Loucy (cell line): ENCODE measurements around the gene MICAL2.

ENCODE experiments used
- H2AFZ ChIP-seq: fragments of 200-600 bp; sonication (generic); 2 replicates; pipeline ENCODE4 v1.6.0; 2016; ENCODE audit warnings: antibody characterized with exemption, mild to moderate bottlenecking, low read length, moderate library complexity
- H3F3A ChIP-seq: fragments of 200-600 bp; 2 replicates; pipeline ENCODE4 v1.6.0; 2016; ENCODE audit warnings: antibody characterized with exemption, low read depth, mild to moderate bottlenecking
- H3K27me3 ChIP-seq: fragments of 200-600 bp; sonication (generic); 2 replicates; pipeline ENCODE4 v1.6.1; 2014; ENCODE audit warnings: low read length, mild to moderate bottlenecking; ENCODE audit not compliant: insufficient read depth, poor library complexity, severe bottlenecking
- H3K36me3 ChIP-seq: fragments of 200-600 bp; sonication (generic); 2 replicates; pipeline ENCODE4 v1.6.1; 2016; ENCODE audit warnings: low read length; ENCODE audit not compliant: insufficient read depth
- H3K4me1 ChIP-seq: fragments of 200-600 bp; sonication (generic); 2 replicates; pipeline ENCODE4 v1.5.1; 2014; ENCODE audit warnings: low read length, mild to moderate bottlenecking; ENCODE audit not compliant: insufficient read depth, poor library complexity, severe bottlenecking
- H3K4me2 ChIP-seq: fragments of 200-600 bp; sonication (generic); 2 replicates; pipeline ENCODE4 v1.6.0; 2014; ENCODE audit warnings: antibody characterized with exemption, low read length, low read depth, mild to moderate bottlenecking; ENCODE audit not compliant: poor library complexity, severe bottlenecking
- H3K4me3 ChIP-seq: fragments of 200-600 bp; sonication (generic); 2 replicates; pipeline ENCODE4 v1.5.1; 2014; ENCODE audit warnings: low read length, mild to moderate bottlenecking, mixed read lengths; ENCODE audit not compliant: poor library complexity, severe bottlenecking
- H3K79me2 ChIP-seq: fragments of 200-600 bp; sonication (generic); 2 replicates; pipeline ENCODE4 v1.6.1; 2014; ENCODE audit warnings: low read length; ENCODE audit not compliant: insufficient read depth
- H3K9ac ChIP-seq: fragments of 200-600 bp; sonication (generic); 2 replicates; pipeline ENCODE4 v1.6.0; 2014; ENCODE audit warnings: mild to moderate bottlenecking, low read depth, low read length, moderate library complexity; ENCODE audit not compliant: poor library complexity, severe bottlenecking
- H3K9me2 ChIP-seq: fragments of 200-600 bp; sonication (generic); replicated peaks from 2 replicates; pipeline ENCODE4 v1.6.1; 2016; ENCODE audit warnings: low read depth, low read length, mixed read lengths
- H3K9me3 ChIP-seq: fragments of 200-600 bp; sonication (generic); 2 replicates; pipeline ENCODE4 v1.6.1; 2014; ENCODE audit warnings: mild to moderate bottlenecking, antibody characterized with exemption, low read length, low read depth; ENCODE audit not compliant: insufficient read depth
- H4K20me1 ChIP-seq: fragments of 200-600 bp; sonication (generic); 2 replicates; pipeline ENCODE4 v1.6.0; 2014; ENCODE audit warnings: antibody characterized with exemption, low read length, mild to moderate bottlenecking; ENCODE audit not compliant: insufficient read depth, poor library complexity, severe bottlenecking
- CTCF ChIP-seq: fragments of 200-600 bp; sonication (generic); conservative IDR thresholded peaks from 2 replicates; pipeline ENCODE4 v1.5.1; 2014; ENCODE audit warnings: mild to moderate bottlenecking, antibody characterized with exemption, low read length
- EZH2phosphoT487 ChIP-seq: fragments of 200-600 bp; IDR thresholded peaks from 2 replicates; pipeline ENCODE4 v1.6.1; 2018; ENCODE audit warnings: antibody characterized with exemption, mild to moderate bottlenecking, moderate library complexity, borderline replicate concordance

The MICAL2 gene

GRCh38 chr11:12266943-12267342 lies 156.6 kb downstream of the MICAL2 start:
- Histone ChIP-seq H4K20me1 (no peaks in the 10 kb centered on the region), H3F3A (no peaks in the 10 kb centered on the region), H3K4me2 (no peak overlapping the region), H3K9me3 (no peaks in the 10 kb centered on the region), H2AFZ (no peak overlapping the region), H3K9ac (no peak overlapping the region), H3K4me3 (no peak overlapping the region), H3K9me2 (no peaks in the 10 kb centered on the region), H3K27me3 (no peaks in the 10 kb centered on the region), H3K4me1 (no peaks in the 10 kb centered on the region), H3K36me3 (no peaks in the 10 kb centered on the region), H3K79me2 (no peaks in the 10 kb centered on the region)
- TF ChIP-seq EZH2phosphoT487 (no peak), CTCF (no peak)

GRCh38 chr11:12267921-12268320 lies 157.5 kb downstream of the MICAL2 start:
- H3F3A ChIP-seq = no peaks in the 10 kb centered on the region

GRCh38 chr11:12269104-12269441 lies 158.7 kb downstream of the MICAL2 start:
- H3K4me3 ChIP-seq = no peak overlapping the region
- H3K4me1 ChIP-seq = no peaks in the 10 kb centered on the region
- H3K9me2 ChIP-seq = no peaks in the 10 kb centered on the region
- H4K20me1 ChIP-seq = no peaks in the 10 kb centered on the region
- H3F3A ChIP-seq = no peaks in the 10 kb centered on the region
- no peaks in the 10 kb centered on the region for H3K79me2 ChIP-seq
- no peaks in the 10 kb centered on the region for H3K27me3 ChIP-seq
- H3K4me2 ChIP-seq = no peak overlapping the region
- H3K9me3 ChIP-seq = no peaks in the 10 kb centered on the region
- TF ChIP-seq CTCF (no peak), EZH2phosphoT487 (no peak)
- no peak overlapping the region for H3K9ac ChIP-seq
- no peak overlapping the region for H2AFZ ChIP-seq
- no peaks in the 10 kb centered on the region for H3K36me3 ChIP-seq

More at GRCh38 chr11:12267921-12268320, 157.5 kb downstream of the MICAL2 start:
- H3K36me3 ChIP-seq = no peaks in the 10 kb centered on the region
- no peak overlapping the region for H2AFZ ChIP-seq
- no peaks in the 10 kb centered on the region for H3K27me3 ChIP-seq
- no peaks in the 10 kb centered on the region for H4K20me1 ChIP-seq
- H3K9me2 ChIP-seq = no peaks in the 10 kb centered on the region
- no peaks in the 10 kb centered on the region for H3K4me1 ChIP-seq
- H3K4me3 ChIP-seq = no peak overlapping the region
- no peak overlapping the region for H3K9ac ChIP-seq
- H3K9me3 ChIP-seq = no peaks in the 10 kb centered on the region
- no peak overlapping the region for H3K4me2 ChIP-seq
- H3K79me2 ChIP-seq = no peaks in the 10 kb centered on the region
- TF ChIP-seq EZH2phosphoT487 = no peak
- no peak for TF ChIP-seq CTCF
